Germinal center (tissue), 1 donor: ENCODE measurements around the gene SDR42E1.

Source experiments
- DNase-seq: peaks from one replicate; pipeline ENCODE4 v3.0.0; 2012; ENCODE audit warnings: mixed read lengths, low spot score

SDR42E1 gene

GRCh38 chr16:82011199-82011641 lies at the start of gene SDR42E1:
Gene SDR42E1 (minus strand): TSS chr16:82011470. CDS start chr16:82000858, 10,612 bp downstream.
- DNase-seq: peak; percentile 82

- no peak for DNase-seq
Measured at GRCh38 chr16:82059983-82060421, 48.7 kb upstream of the SDR42E1 start.

GRCh38 chr16:82059161-82059982 lies 48.1 kb upstream of the SDR42E1 start:
- no peak for DNase-seq

GRCh38 chr16:82056550-82056896 lies 45.3 kb upstream of the SDR42E1 start:
- no peak for DNase-seq

- no peak for DNase-seq
Measured at GRCh38 chr16:82055728-82056549, 44.7 kb upstream of the SDR42E1 start.

GRCh38 chr16:82055117-82055516 lies 43.8 kb upstream of the SDR42E1 start:
- no peak for DNase-seq

GRCh38 chr16:82051656-82052055 lies 40.4 kb upstream of the SDR42E1 start:
- DNase-seq: no peak

GRCh38 chr16:82050909-82051357 lies 39.7 kb upstream of the SDR42E1 start:
- no peak for DNase-seq

GRCh38 chr16:82050506-82050905 lies 39.2 kb upstream of the SDR42E1 start:
- DNase-seq: no peak

GRCh38 chr16:82049484-82049883 lies 38.2 kb upstream of the SDR42E1 start:
- no peak for DNase-seq

GRCh38 chr16:82047787-82048186 lies 36.5 kb upstream of the SDR42E1 start:
- DNase-seq: no peak

- no peak for DNase-seq
Measured at GRCh38 chr16:82047374-82047773, 36.1 kb upstream of the SDR42E1 start.

- DNase-seq: no peak
Measured at GRCh38 chr16:82046941-82047340, 35.7 kb upstream of the SDR42E1 start.

GRCh38 chr16:82046541-82046940 lies 35.3 kb upstream of the SDR42E1 start:
- no peak for DNase-seq

- no peak for DNase-seq
Measured at GRCh38 chr16:82045465-82045864, 34.2 kb upstream of the SDR42E1 start.

- DNase-seq: no peak
Measured at GRCh38 chr16:82044585-82044911, 33.3 kb upstream of the SDR42E1 start.

GRCh38 chr16:82043680-82044584 lies 32.7 kb upstream of the SDR42E1 start:
- no peak for DNase-seq

- DNase-seq: no peak
Measured at GRCh38 chr16:82042846-82043245, 31.6 kb upstream of the SDR42E1 start.

- DNase-seq: no peak
Measured at GRCh38 chr16:82042144-82042543, 30.9 kb upstream of the SDR42E1 start.

GRCh38 chr16:82041542-82041941 lies 30.3 kb upstream of the SDR42E1 start:
- DNase-seq: no peak

GRCh38 chr16:82040296-82040695 lies 29.0 kb upstream of the SDR42E1 start:
- DNase-seq: no peak

- DNase-seq: no peak
Measured at GRCh38 chr16:82037666-82038065, 26.4 kb upstream of the SDR42E1 start.
